Esophagus (tissue), 2 donors: ENCODE results near the gene TXNDC5. TPM values are rescaled to one million over a fixed set of nuclear protein-coding genes. Genes with fewer than 3 reads are reported as not detected.

Source experiments
- H3K27ac ChIP-seq, 2 donors: one replicate each; pipeline ENCODE4 v1.5.1; 2013; ENCODE audit warnings: low read depth in 2 of 2, mild to moderate bottlenecking in 2 of 2, inconsistent platforms in 1 of 2, low read length in 1 of 2, moderate library complexity in 1 of 2
- H3K27me3 ChIP-seq, 2 donors: one replicate each; pipeline ENCODE4 v1.6.1; 2013; ENCODE audit warnings: low read length in 2 of 2, control low read depth in 1 of 2, mild to moderate bottlenecking in 1 of 2; ENCODE audit not compliant: insufficient read depth in 2 of 2, control insufficient read depth in 1 of 2
- H3K36me3 ChIP-seq, 2 donors: one replicate each; pipeline ENCODE4 v1.6.1; 2013; ENCODE audit warnings: low read length in 1 of 2; ENCODE audit not compliant: control insufficient read depth in 2 of 2, insufficient read depth in 2 of 2
- H3K4me1 ChIP-seq, 2 donors: one replicate each; pipeline ENCODE4 v1.6.1; 2013; ENCODE audit warnings: low read length in 1 of 2; ENCODE audit not compliant: control insufficient read depth in 2 of 2, insufficient read depth in 2 of 2
- H3K4me3 ChIP-seq, 2 donors: one replicate each; pipeline ENCODE4 v1.5.1; 2013; ENCODE audit warnings: low read length in 2 of 2, mild to moderate bottlenecking in 2 of 2, low read depth in 1 of 2, moderate library complexity in 1 of 2
- H3K9me3 ChIP-seq, 2 donors: one replicate each; pipeline ENCODE4 v1.6.1; 2013; ENCODE audit warnings: mild to moderate bottlenecking in 2 of 2, low read depth in 1 of 2, low read length in 1 of 2, moderate library complexity in 1 of 2; ENCODE audit not compliant: control insufficient read depth in 2 of 2, insufficient read depth in 1 of 2
- WGBS, 2 donors: extraction: QIAGEN DNeasy Blood & Tissue Kit; methylation state at CpG; one replicate each; pipeline ENCODE4 v1.1.7; 2013; 5-methylcytosine and 5-hydroxymethylcytosine counted together
- polyA plus RNA-seq, 2 donors: library from polyadenylated mRNA; stranded (reverse); fragments of 200-250 nt; gene quantifications; one replicate each; pipeline ENCODE4 v1.2.3, GENCODE V29; 2013
- donor health status: healthy with polysubstance abuse.
- donor health status: Bipolar disorder and iron deficiency.

The TXNDC5 gene
- polyA plus RNA-seq, 2 donors: 20.4 to 44.6 TPM

DNA sequence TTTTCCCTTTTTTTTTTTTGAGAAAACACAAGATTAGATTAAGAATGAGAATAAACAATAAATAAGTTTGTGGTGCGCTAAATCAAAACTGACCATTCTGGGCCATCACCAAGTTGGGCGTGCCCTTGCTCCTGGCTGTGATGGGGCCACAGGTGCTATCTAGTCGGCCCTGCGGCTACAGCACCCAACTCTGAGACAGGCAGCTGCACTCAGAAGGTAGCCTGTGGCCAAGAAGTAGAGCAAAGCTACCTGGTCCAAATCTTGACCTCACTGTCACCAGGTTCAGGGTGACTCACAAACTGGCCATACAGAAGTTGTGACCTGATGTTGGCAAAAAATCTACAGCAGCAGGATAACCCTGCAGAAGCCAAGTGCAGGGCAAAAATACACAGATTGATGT lies 3.4 kb downstream of the TXNDC5 start:
- 83 to 96% methylated on average over 4 of the region's 4 CpGs for WGBS, 2 donors
- Histone ChIP-seq H3K4me1 (peaks cover 4 to 11% of the 10 kb centered on the region in 2 donors), H3K9me3 (peaks cover 0 to 2% of the 10 kb centered on the region in 2 donors), H3K27ac (no peak overlapping the region), H3K4me3 (no peak overlapping the region), H3K36me3 (peaks cover 3 to 14% of the 10 kb centered on the region in 2 donors), H3K27me3 (no peaks in the 10 kb centered on the region)

GRCh38 chr6:7906741-7907140 lies 3.8 kb downstream of the TXNDC5 start:
- Histone ChIP-seq H3K36me3 (peaks cover 3 to 14% of the 10 kb centered on the region in 2 donors), H3K4me1 (peaks cover 4 to 14% of the 10 kb centered on the region in 2 donors), H3K27ac (no peak overlapping the region), H3K4me3 (no peak overlapping the region), H3K9me3 (peaks cover 0 to 2% of the 10 kb centered on the region in 2 donors), H3K27me3 (no peaks in the 10 kb centered on the region)
- WGBS, 2 donors: 78 to 94% methylated on average over 4 of the region's 4 CpGs

DNA sequence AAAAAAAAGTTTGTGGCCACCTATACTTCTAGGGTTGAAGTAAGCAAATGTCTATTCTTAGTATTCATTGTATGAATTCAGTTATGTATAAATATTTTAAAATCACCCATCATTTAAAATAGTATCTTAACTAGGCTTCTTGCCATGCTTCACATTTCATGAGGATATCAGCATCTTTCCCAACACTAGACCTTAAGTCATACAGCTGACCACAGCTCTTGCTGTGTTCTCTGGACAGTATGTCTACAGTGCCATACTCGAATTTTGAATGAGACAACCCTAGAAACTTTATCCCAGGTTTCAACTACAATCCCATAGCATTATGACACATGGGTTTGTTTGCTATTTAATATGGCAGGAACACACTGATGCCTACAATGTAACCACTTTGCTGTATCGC lies 5.2 kb downstream of the TXNDC5 start:
- Histone ChIP-seq H3K4me3 (no peak overlapping the region), H3K9me3 (peaks cover 0 to 2% of the 10 kb centered on the region in 2 donors), H3K4me1 (peaks cover 0 to 13% of the 10 kb centered on the region in 2 donors), H3K36me3 (peaks cover 3 to 20% of the 10 kb centered on the region in 2 donors), H3K27ac (no peak overlapping the region), H3K27me3 (no peaks in the 10 kb centered on the region)
- 88 to 91% methylated on average over 2 of the region's 2 CpGs for WGBS, 2 donors

DNA sequence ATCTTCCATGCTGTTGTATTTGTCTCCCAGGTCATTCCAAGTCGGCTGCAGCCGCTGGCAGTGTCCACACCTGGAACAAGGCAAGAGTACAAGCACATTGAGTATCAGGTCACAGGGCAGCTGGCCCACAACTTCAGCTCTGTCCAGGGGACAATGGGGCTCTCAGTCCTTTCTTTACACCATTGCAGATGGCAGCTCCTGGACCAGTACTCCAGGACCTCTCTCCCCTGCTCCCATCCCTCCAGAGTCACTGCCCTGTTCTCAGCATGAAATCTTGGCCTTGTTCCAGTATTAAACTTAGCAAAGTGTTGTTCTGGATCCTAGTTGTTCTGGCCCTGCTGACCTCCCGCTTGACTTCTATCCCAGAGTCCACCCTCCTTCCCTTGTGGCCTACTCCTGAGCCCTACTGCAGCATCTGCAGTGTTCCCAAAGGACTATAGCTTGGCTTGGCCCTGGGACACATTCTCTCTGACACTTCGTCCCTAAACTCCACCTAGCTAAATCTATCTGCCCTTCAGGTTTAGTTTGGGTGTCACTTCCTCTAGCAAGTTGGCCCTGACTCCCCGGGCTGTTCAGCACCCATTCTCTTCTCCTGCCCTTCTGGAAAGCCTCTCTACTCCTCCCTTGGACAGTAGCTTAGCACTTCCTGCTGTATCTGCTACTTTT lies 5.8 kb downstream of the TXNDC5 start:
- WGBS, 2 donors: 86% methylated on average over 5 of the region's 5 CpGs
- Histone ChIP-seq H3K36me3 (peaks cover 3 to 20% of the 10 kb centered on the region in 2 donors), H3K4me3 (no peak overlapping the region), H3K27ac (no peak overlapping the region), H3K9me3 (peaks cover 0 to 2% of the 10 kb centered on the region in 2 donors), H3K4me1 (peaks cover 0 to 13% of the 10 kb centered on the region in 2 donors), H3K27me3 (no peaks in the 10 kb centered on the region)

DNA sequence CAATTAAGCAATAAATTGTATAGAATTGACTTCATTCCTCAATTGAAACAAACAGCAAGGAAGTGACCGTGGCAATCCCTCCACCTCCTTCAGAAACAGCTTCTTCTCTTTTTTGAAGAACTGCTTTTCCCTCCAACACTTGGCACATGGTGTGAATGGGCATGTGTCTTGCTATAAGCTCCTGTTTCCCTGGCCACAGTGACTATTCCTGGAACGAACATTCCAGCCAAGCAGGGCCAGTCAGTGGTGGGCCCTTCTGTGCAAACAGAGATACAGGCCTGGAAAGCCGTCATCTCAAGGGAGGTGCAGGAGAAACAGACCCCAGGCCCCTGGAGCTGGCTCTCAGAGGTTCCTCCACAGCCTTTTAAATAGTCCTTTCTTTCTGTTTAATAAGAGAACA lies 6.9 kb downstream of the TXNDC5 start:
- Histone ChIP-seq H3K4me1 (peaks cover 0 to 9% of the 10 kb centered on the region in 2 donors), H3K27ac (no peak overlapping the region), H3K4me3 (no peak overlapping the region), H3K27me3 (no peaks in the 10 kb centered on the region), H3K36me3 (peaks cover 6 to 24% of the 10 kb centered on the region in 2 donors), H3K9me3 (peaks cover 0 to 2% of the 10 kb centered on the region in 2 donors)
- 84 to 92% methylated on average over 3 of the region's 3 CpGs for WGBS, 2 donors

DNA sequence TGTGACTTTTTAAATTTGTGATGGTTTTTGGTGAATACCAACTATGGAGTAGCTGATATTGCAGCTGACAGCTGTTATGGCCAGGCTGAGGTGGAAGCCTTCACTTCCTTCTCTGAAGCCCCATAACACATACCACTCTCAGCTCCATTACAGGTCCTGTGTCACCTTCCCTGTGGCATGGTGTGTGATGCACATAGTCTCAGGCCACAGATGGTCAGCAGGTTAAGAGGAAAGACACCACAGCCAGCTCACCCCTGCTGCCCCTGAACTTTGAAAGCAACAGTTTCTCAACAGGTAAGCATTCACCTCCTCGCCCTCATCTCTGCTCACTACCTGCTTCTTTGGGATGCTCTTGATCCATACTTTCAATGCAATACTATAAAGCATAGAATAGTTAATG lies 7.7 kb downstream of the TXNDC5 start:
- no peak overlapping the region for H3K27ac ChIP-seq
- WGBS, 2 donors: 95 to 100% methylated on average over 1 of the region's 1 CpG
- H3K4me1 ChIP-seq: peaks cover 0 to 9% of the 10 kb centered on the region in 2 donors
- H3K27me3 ChIP-seq: no peaks in the 10 kb centered on the region
- peaks cover 0 to 2% of the 10 kb centered on the region in 2 donors for H3K9me3 ChIP-seq
- peaks cover 6 to 29% of the 10 kb centered on the region in 2 donors for H3K36me3 ChIP-seq
- H3K4me3 ChIP-seq: no peak overlapping the region

DNA sequence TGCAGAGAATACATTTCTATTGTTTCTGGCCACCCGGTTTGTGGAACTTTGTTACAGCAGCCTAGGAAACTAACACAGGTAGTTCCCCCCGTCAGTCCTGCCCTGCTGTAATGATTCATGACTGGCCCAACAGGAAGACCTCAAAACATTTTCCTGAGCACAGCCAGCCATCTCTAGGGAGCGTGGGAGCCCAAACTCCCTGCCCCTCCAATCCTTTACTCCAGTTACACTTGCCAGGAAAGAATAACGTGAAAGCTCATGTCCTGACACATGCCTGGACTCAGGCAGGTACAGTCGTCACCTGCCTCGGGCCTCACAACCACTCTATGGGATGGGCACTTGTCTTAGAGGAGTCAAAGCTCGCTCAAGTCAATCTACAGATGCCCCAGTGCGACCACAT lies 8.4 kb downstream of the TXNDC5 start:
- H3K4me1 ChIP-seq: peaks cover 0 to 9% of the 10 kb centered on the region in 2 donors
- peaks cover 6 to 32% of the 10 kb centered on the region in 2 donors for H3K36me3 ChIP-seq
- H3K4me3 ChIP-seq: no peak overlapping the region
- H3K27ac ChIP-seq: peak overlapping the region in 1 of 2 donors; percentile 26
- H3K27me3 ChIP-seq: no peaks in the 10 kb centered on the region
- WGBS, 2 donors: 52 to 65% methylated on average over 8 of the region's 8 CpGs
- peaks cover 0 to 2% of the 10 kb centered on the region in 2 donors for H3K9me3 ChIP-seq

GRCh38 chr6:7901780-7902179 lies 8.8 kb downstream of the TXNDC5 start:
- peaks cover 6 to 32% of the 10 kb centered on the region in 2 donors for H3K36me3 ChIP-seq
- no peaks in the 10 kb centered on the region for H3K27me3 ChIP-seq
- WGBS, 2 donors: 62 to 69% methylated on average over 4 of the region's 4 CpGs
- no peak overlapping the region for H3K4me3 ChIP-seq
- no peak overlapping the region for H3K27ac ChIP-seq
- H3K4me1 ChIP-seq: peaks cover 0 to 9% of the 10 kb centered on the region in 2 donors
- peaks cover 0 to 1% of the 10 kb centered on the region in 2 donors for H3K9me3 ChIP-seq

DNA sequence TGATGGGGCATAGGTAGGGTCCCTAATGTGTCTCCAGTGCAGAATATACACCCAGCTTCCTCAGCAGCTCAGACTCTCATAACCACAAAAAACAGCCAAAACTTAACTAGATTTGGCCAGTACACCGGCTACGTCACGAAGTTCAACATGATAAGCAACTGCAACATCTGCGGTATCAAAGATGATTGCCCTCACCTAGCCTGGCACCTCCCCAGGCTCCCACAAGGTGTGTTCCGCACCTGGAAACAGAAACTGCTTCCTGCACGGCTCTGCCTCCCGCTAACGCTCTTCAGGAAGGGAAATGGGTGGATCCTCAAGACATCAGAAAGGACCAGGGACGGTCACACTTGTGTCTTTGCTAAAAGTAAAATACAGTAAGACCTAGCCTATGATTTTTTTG lies 9.5 kb downstream of the TXNDC5 start:
- H3K27me3 ChIP-seq: no peaks in the 10 kb centered on the region
- 76 to 91% methylated on average over 9 of the region's 9 CpGs for WGBS, 2 donors
- H3K4me3 ChIP-seq: no peak overlapping the region
- peaks cover 0 to 9% of the 10 kb centered on the region in 2 donors for H3K4me1 ChIP-seq
- H3K36me3 ChIP-seq: peaks cover 10 to 32% of the 10 kb centered on the region in 2 donors
- H3K27ac ChIP-seq: no peak overlapping the region
- no peaks in the 10 kb centered on the region for H3K9me3 ChIP-seq

GRCh38 chr6:7900621-7901020 lies 10.0 kb downstream of the TXNDC5 start:
- H3K9me3 ChIP-seq: no peaks in the 10 kb centered on the region
- H3K4me3 ChIP-seq: no peak overlapping the region
- no peak overlapping the region for H3K27ac ChIP-seq
- 84 to 89% methylated on average over 2 of the region's 2 CpGs for WGBS, 2 donors
- peaks cover 0 to 9% of the 10 kb centered on the region in 2 donors for H3K4me1 ChIP-seq
- peaks cover 13 to 32% of the 10 kb centered on the region in 2 donors for H3K36me3 ChIP-seq
- H3K27me3 ChIP-seq: no peaks in the 10 kb centered on the region
